GM12891 (cell line): ENCODE results near the gene SCGB1D1.

Experiments
- DNase-seq: peaks from one replicate; pipeline ENCODE4 v3.0.0; 2011; ENCODE audit warnings: low spot score; ENCODE audit not compliant: insufficient read length
- FAIRE-seq: peaks from 2 replicates; lab custom pipeline; 2011; peaks lifted over from hg19 to GRCh38; lab: Jason Lieb, UNC
- PAX5 ChIP-seq: IDR thresholded peaks from 2 replicates; pipeline ENCODE4 v1.6.1; 2011; ENCODE audit warnings: low read length, moderate library complexity, mild to moderate bottlenecking; ENCODE audit not compliant: insufficient read depth, severe bottlenecking
- POLR2A ChIP-seq: IDR thresholded peaks from 2 replicates; pipeline ENCODE4 v1.6.1; 2011; ENCODE audit warnings: low read depth, low read length, control low read depth
- POLR2AphosphoS5 ChIP-seq: IDR thresholded peaks from 2 replicates; pipeline ENCODE4 v1.6.1; 2011; ENCODE audit warnings: low read depth, low read length, control low read depth
- POU2F2 ChIP-seq: IDR thresholded peaks from 2 replicates; pipeline ENCODE4 v1.6.1; 2011; ENCODE audit warnings: low read depth, mild to moderate bottlenecking, control low read depth, low read length, moderate library complexity
- SPI1 ChIP-seq: IDR thresholded peaks from 2 replicates; pipeline ENCODE4 v1.6.1; 2011; ENCODE audit warnings: low read depth, low read length, control low read depth
- TAF1 ChIP-seq: IDR thresholded peaks from 2 replicates; pipeline ENCODE4 v1.6.1; 2011; ENCODE audit warnings: low read depth, low read length, control low read depth

The SCGB1D1 gene

DNA sequence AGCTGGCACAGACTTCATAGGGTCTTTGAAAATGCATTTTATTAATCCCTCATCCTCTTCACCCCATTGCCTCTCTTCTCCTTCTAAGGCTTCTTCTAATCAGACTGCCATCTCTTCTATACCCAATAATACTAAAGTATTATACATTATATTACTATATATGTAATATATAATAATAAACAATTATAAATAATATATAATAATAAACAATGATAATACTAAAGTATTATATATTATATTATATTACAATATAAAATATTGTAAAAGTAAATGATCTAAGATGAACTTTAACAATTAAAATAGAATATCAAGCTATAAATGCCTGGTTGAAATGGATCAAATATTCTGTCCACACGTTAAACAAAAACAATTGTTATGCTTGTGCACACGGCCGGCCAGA is 31.5 kb downstream of the SCGB1D1 start:
- no peak for FAIRE-seq
- no peak for TF ChIP-seq POLR2A
- no peak for TF ChIP-seq POLR2AphosphoS5
- no peak for TF ChIP-seq POU2F2
- no peak for TF ChIP-seq SPI1
- no peak for TF ChIP-seq TAF1
- TF ChIP-seq PAX5 = no peak

GRCh38 chr11:62223095-62223494 is 33.1 kb downstream of the SCGB1D1 start:
- FAIRE-seq = no peak
- DNase-seq = no peak
- no peak for TF ChIP-seq POLR2AphosphoS5

More for the DNA sequence above, 31.5 kb downstream of the SCGB1D1 start:
- DNase-seq = no peak

GRCh38 chr11:62233730-62234129 is 43.7 kb downstream of the SCGB1D1 start:
- DNase-seq (no peak), FAIRE-seq (no peak)
- no peak for TF ChIP-seq SPI1
- no peak for TF ChIP-seq TAF1

DNA sequence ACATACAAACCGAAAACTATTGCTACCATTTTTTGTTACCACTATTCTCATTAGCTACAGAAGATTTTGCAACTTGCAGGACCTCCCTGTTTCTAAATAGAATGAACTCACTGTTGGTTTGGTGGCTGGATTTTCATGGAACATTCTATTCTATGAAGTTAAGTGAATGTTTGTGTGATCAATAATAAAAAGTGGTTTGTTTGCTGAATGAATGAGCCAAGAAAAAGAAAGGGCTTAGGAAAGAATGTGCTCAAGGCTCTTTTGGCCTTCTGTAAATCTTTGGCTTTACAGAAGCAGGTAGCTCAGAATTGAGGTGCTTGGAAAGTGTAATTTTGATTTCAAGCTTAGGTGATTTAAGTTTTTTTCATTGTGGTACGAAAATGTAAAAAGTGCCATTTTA is 46.2 kb downstream of the SCGB1D1 start:
- DNase-seq (no peak), FAIRE-seq (no peak)
- TF ChIP-seq SPI1 (no peak), POLR2AphosphoS5 (no peak), PAX5 (no peak), TAF1 (no peak), POLR2A (no peak), POU2F2 (no peak)

GRCh38 chr11:62237499-62237898 is 47.5 kb downstream of the SCGB1D1 start:
- FAIRE-seq = no peak
- no peak for DNase-seq
- TF ChIP-seq SPI1 (no peak), TAF1 (no peak), POU2F2 (no peak), POLR2A (no peak), POLR2AphosphoS5 (no peak), PAX5 (no peak)

DNA sequence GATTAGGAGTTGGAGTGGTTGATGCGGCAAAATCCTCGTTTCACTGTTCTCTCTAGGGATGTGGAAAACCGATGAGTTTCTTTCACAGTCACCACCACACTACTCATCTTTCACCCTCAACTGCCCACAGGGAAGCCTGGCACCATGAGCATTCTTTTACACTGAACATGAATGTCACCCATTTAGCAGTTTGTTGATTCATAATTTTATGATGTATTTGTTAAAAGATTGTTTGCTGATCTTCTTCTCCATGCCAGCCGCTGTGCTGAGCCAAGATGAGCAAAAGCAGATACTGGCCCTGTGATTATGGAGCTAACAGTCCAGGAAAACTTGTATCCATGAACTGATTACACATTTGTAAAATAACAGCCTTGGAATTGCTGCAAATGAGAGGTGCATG is 48.1 kb downstream of the SCGB1D1 start:
- no peak for TF ChIP-seq TAF1
- TF ChIP-seq POU2F2 = no peak
- no peak for TF ChIP-seq PAX5
- TF ChIP-seq POLR2A = no peak
- DNase-seq = no peak
- FAIRE-seq = no peak

GRCh38 chr11:62241095-62241494 is 51.1 kb downstream of the SCGB1D1 start:
- FAIRE-seq (no peak), DNase-seq (no peak)
- TF ChIP-seq POU2F2 = no peak
- TF ChIP-seq TAF1 = no peak
- TF ChIP-seq PAX5 = no peak
- no peak for TF ChIP-seq POLR2AphosphoS5
- TF ChIP-seq POLR2A = no peak
- TF ChIP-seq SPI1 = no peak

- no peak for TF ChIP-seq POU2F2
- no peak for TF ChIP-seq SPI1
- TF ChIP-seq POLR2A = no peak
- no peak for TF ChIP-seq PAX5
- no peak for TF ChIP-seq POLR2AphosphoS5
- TF ChIP-seq TAF1 = no peak
- DNase-seq = no peak
- FAIRE-seq = no peak
Measured at GRCh38 chr11:62242021-62242420, 52.0 kb downstream of the SCGB1D1 start, which contains the start of gene SCGB1D2. TSS of gene SCGB1D2 (plus strand) at chr11:62242239. CDS start at chr11:62242308, 69 bp downstream.
